Measurements from ENCODE around the gene ERGIC3. TPM values are rescaled to one million over a fixed set of nuclear protein-coding genes. Genes with fewer than 3 reads are reported as not detected.

The ERGIC3 gene
- total and polyA plus RNA-seq, 7 donors, result 61.7 to 83.5 (median 67.9) TPM

DNA sequence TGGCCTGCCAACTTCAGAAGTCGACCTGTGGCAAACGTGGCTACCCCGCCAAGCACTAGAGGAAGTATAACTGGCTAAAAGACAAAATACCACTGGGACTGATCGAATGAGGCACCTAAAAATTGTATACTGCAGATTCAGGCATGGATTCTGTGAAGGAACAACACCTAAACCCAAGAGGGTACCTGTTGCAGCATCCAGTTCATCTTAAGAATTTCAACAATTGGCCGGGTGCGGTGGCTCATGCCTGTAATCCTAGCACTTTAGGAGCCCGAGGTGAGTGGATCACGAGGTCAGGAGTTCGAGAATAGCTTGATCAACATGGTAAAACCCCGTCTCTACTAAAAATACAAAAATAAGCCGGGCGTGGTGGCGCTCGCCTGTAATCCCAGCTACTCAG, 46.5 kb downstream of the ERGIC3 start:
- ATAC-seq (no peak), DNase-seq (peak in 1 of 2 donors; percentile 7)
- no peaks in the 10 kb centered on the region for H3K36me3 ChIP-seq (ENCODE audit: insufficient read depth in 1 of 2, low read depth in 1 of 2)
- no peak overlapping the region for H3K4me3 ChIP-seq
- no peaks in the 10 kb centered on the region for H3K9me3 ChIP-seq
- no peak overlapping the region for H3K27ac ChIP-seq
- WGBS, 3 donors, result 85 to 89% (median 86%) methylated on average over 14 of the region's 14 CpGs
- TF ChIP-seq, protein P1, sequence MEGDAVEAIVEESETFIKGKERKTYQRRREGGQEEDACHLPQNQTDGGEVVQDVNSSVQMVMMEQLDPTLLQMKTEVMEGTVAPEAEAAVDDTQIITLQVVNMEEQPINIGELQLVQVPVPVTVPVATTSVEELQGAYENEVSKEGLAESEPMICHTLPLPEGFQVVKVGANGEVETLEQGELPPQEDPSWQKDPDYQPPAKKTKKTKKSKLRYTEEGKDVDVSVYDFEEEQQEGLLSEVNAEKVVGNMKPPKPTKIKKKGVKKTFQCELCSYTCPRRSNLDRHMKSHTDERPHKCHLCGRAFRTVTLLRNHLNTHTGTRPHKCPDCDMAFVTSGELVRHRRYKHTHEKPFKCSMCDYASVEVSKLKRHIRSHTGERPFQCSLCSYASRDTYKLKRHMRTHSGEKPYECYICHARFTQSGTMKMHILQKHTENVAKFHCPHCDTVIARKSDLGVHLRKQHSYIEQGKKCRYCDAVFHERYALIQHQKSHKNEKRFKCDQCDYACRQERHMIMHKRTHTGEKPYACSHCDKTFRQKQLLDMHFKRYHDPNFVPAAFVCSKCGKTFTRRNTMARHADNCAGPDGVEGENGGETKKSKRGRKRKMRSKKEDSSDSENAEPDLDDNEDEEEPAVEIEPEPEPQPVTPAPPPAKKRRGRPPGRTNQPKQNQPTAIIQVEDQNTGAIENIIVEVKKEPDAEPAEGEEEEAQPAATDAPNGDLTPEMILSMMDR (IDR thresholded peaks at IDR 0.05), result no peak
- intact Hi-C loops (cut with DNase I), result no loop called here
- no peaks in the 10 kb centered on the region for H3K27me3 ChIP-seq (ENCODE audit: insufficient read depth in 3 of 3, low read length in 2 of 3)
- H3K4me1 ChIP-seq, result no peaks in the 10 kb centered on the region

GRCh38 chr20:35592339-35592974, 50.6 kb downstream of the ERGIC3 start:
- 25 to 40% (median 29%) methylated on average over 2 of the region's 2 CpGs for WGBS, 3 donors
- no peaks in the 10 kb centered on the region for H3K36me3 ChIP-seq (ENCODE audit: insufficient read depth in 1 of 2, low read depth in 1 of 2)
- H3K9me3 ChIP-seq, result no peaks in the 10 kb centered on the region
- ATAC-seq (no peak), DNase-seq (no peak)
- H3K27me3 ChIP-seq (ENCODE audit: insufficient read depth in 3 of 3, low read length in 2 of 3), result peaks cover 0 to 1% (median 0%) of the 10 kb centered on the region in 3 donors
- intact Hi-C loops (cut with DNase I), result loop anchor here in 1 of 2 donors (10.0 kb wide), 1 partner anchor 312 kb away; no protein-coding TSS in a partner anchor
- no peak overlapping the region for H3K4me3 ChIP-seq
- H3K27ac ChIP-seq, result no peak overlapping the region
- no peaks in the 10 kb centered on the region for H3K4me1 ChIP-seq
- TF ChIP-seq, protein P1 (IDR thresholded peaks at IDR 0.05), result no peak

DNA sequence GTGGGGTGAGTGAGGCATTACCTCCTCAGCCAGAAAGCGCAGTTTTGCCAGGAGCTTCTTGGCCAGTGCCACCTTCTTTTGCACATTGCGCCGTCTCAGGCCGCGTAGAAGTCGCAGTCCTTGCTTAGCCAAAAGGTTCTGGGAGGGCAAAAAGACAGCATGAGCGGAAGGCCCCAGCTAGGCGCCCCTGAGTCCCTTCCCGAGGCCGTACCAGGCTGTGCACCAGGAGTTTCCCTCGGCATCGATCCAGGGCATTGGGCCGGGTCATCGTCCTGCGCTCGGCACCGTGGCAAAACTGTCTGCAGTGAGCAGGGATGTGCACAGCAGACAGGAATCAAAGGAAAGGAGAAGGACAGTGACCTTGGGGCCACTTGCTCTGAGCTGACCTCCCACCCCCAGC, 53.6 kb downstream of the ERGIC3 start:
- DNase-seq (no peak), ATAC-seq (no peak)
- H3K9me3 ChIP-seq, result no peaks in the 10 kb centered on the region
- H3K36me3 ChIP-seq (ENCODE audit: insufficient read depth in 1 of 2, low read depth in 1 of 2), result no peaks in the 10 kb centered on the region
- H3K27me3 ChIP-seq (ENCODE audit: insufficient read depth in 3 of 3, low read length in 2 of 3), result peaks cover 0 to 11% (median 1%) of the 10 kb centered on the region in 3 donors
- TF ChIP-seq, protein P1 (IDR thresholded peaks at IDR 0.05), result no peak
- H3K4me3 ChIP-seq, result no peak overlapping the region
- WGBS, 3 donors, result 85 to 92% (median 86%) methylated on average over 17 of the region's 17 CpGs
- H3K4me1 ChIP-seq, result peaks cover under 1% of the 10 kb centered on the region
- H3K27ac ChIP-seq, result no peak overlapping the region
- intact Hi-C loops (cut with DNase I), result loop anchor here in 1 of 2 donors (10.0 kb wide), 1 partner anchor 309 kb away; no protein-coding TSS in a partner anchor

- H3K27ac ChIP-seq, result no peak overlapping the region
- peaks cover 5% of the 10 kb centered on the region for H3K4me1 ChIP-seq
- ATAC-seq (no peak), DNase-seq (no peak)
- no peak overlapping the region for H3K4me3 ChIP-seq
- 73 to 77% (median 74%) methylated on average over 7 of the region's 7 CpGs for WGBS, 3 donors
- no peaks in the 10 kb centered on the region for H3K36me3 ChIP-seq (ENCODE audit: insufficient read depth in 1 of 2, low read depth in 1 of 2)
- H3K9me3 ChIP-seq, result no peaks in the 10 kb centered on the region
- H3K27me3 ChIP-seq (ENCODE audit: insufficient read depth in 3 of 3, low read length in 2 of 3), result peaks cover 0 to 11% (median 1%) of the 10 kb centered on the region in 3 donors
- intact Hi-C loops (cut with DNase I), result loop anchor here in 1 of 2 donors (10.0 kb wide), 1 partner anchor 309 kb away; no protein-coding TSS in a partner anchor
- TF ChIP-seq, protein P1 (IDR thresholded peaks at IDR 0.05), result no peak
Measured at GRCh38 chr20:35595901-35596300, 54.0 kb downstream of the ERGIC3 start.
